DMS53 (cell line): Measurements from ENCODE around the gene AGAP9.
"Not testable (repeated sequence)": the region's sequence is repeated elsewhere in the genome, so short reads cannot be mapped to it uniquely, and the experiment has no call there.

Experiments used
- DNase-seq: peaks from one replicate; lab custom pipeline; 2025; lab: John Stamatoyannopoulos, UW

AGAP9 gene

GRCh38 chr10:47485943-47486342 lies 37.5 kb downstream of the AGAP9 start:
- not testable (repeated sequence) for DNase-seq

- not testable (repeated sequence) for DNase-seq
Observed at GRCh38 chr10:47484786-47485185, 38.7 kb downstream of the AGAP9 start.

GRCh38 chr10:47483923-47484322 lies 39.5 kb downstream of the AGAP9 start, which contains the start of gene ANXA8:
TSS of gene ANXA8 (minus strand) at chr10:47484115. CDS start at chr10:47483933, 182 bp downstream.
- DNase-seq, result not testable (repeated sequence)

- DNase-seq, result not testable (repeated sequence)
Observed at GRCh38 chr10:47482367-47482766, 41.1 kb downstream of the AGAP9 start.

GRCh38 chr10:47481768-47482181 lies 41.7 kb downstream of the AGAP9 start:
- DNase-seq, result not testable (repeated sequence)

GRCh38 chr10:47481182-47481766 lies 42.2 kb downstream of the AGAP9 start:
- DNase-seq, result not testable (repeated sequence)

GRCh38 chr10:47480133-47480532 lies 43.3 kb downstream of the AGAP9 start:
- not testable (repeated sequence) for DNase-seq

- not testable (repeated sequence) for DNase-seq
Observed at GRCh38 chr10:47478114-47478513, 45.3 kb downstream of the AGAP9 start.

GRCh38 chr10:47477078-47477477 lies 46.4 kb downstream of the AGAP9 start:
- DNase-seq, result not testable (repeated sequence)

GRCh38 chr10:47475101-47475500 lies 48.3 kb downstream of the AGAP9 start:
- DNase-seq, result not testable (repeated sequence)

- DNase-seq, result not testable (repeated sequence)
Observed at GRCh38 chr10:47473516-47473915, 49.9 kb downstream of the AGAP9 start.

GRCh38 chr10:47472647-47473046 lies 50.8 kb downstream of the AGAP9 start:
- not testable (repeated sequence) for DNase-seq

- DNase-seq, result not testable (repeated sequence)
Observed at GRCh38 chr10:47472072-47472471, 51.4 kb downstream of the AGAP9 start.

- DNase-seq, result not testable (repeated sequence)
Observed at GRCh38 chr10:47468731-47469528, 54.5 kb downstream of the AGAP9 start.

- not testable (repeated sequence) for DNase-seq
Observed at GRCh38 chr10:47467957-47468356, 55.5 kb downstream of the AGAP9 start.

- DNase-seq, result not testable (repeated sequence)
Observed at GRCh38 chr10:47467458-47467857, 56.0 kb downstream of the AGAP9 start.

GRCh38 chr10:47465216-47465917 lies 58.1 kb downstream of the AGAP9 start:
- not testable (repeated sequence) for DNase-seq

GRCh38 chr10:47462577-47463358 lies 60.7 kb downstream of the AGAP9 start:
- DNase-seq, result not testable (repeated sequence)

GRCh38 chr10:47461261-47461687 lies 62.2 kb downstream of the AGAP9 start:
- peak; percentile 69 for DNase-seq

- no peak for DNase-seq
Observed at GRCh38 chr10:47458466-47459154, 64.8 kb downstream of the AGAP9 start.

- DNase-seq, result no peak
Observed at GRCh38 chr10:47457826-47458225, 65.6 kb downstream of the AGAP9 start.
